Hepatocyte (in vitro differentiated cells): ENCODE measurements around the gene NEUROD2. TPM values are rescaled to one million over a fixed set of nuclear protein-coding genes. Genes with fewer than 3 reads are reported as not detected.
A peak's percentile ranks its signal among the peaks of the same experiment; 100 is the strongest.

Experiments used
- DNase-seq: peaks from one replicate; pipeline ENCODE4 v3.0.0-alpha.2; 2016; ENCODE audit warnings: low spot score
- H2AFZ ChIP-seq: fragments of 200-600 bp; sonication (generic); 2 replicates; pipeline ENCODE4 v1.6.0; 2016; ENCODE audit warnings: antibody characterized with exemption, mild to moderate bottlenecking
- H3K27ac ChIP-seq: fragments of 200-600 bp; sonication (generic); 2 replicates; pipeline ENCODE4 v1.5.1; 2016; ENCODE audit warnings: mild to moderate bottlenecking
- H3K27me3 ChIP-seq: fragments of 200-600 bp; sonication (generic); 2 replicates; pipeline ENCODE4 v1.6.1; 2016
- H3K36me3 ChIP-seq: fragments of 200-600 bp; sonication (generic); replicated peaks from 2 replicates; pipeline ENCODE4 v1.5.1; 2016; ENCODE audit warnings: low read depth; ENCODE audit not compliant: insufficient read depth
- H3K4me1 ChIP-seq: fragments of 200-600 bp; sonication (generic); 2 replicates; pipeline ENCODE4 v1.5.1; 2016; ENCODE audit warnings: mild to moderate bottlenecking, moderate library complexity; ENCODE audit not compliant: insufficient read depth
- H3K4me2 ChIP-seq: fragments of 200-600 bp; sonication (generic); 2 replicates; pipeline ENCODE4 v1.6.0; 2016
- H3K4me3 ChIP-seq: fragments of 200-600 bp; sonication (generic); 2 replicates; pipeline ENCODE4 v1.5.1; 2016; ENCODE audit warnings: mild to moderate bottlenecking
- H3K79me2 ChIP-seq: fragments of 200-600 bp; sonication (generic); 2 replicates; pipeline ENCODE4 v1.6.0; 2017; ENCODE audit warnings: mild to moderate bottlenecking
- H3K9me2 ChIP-seq: fragments of 200-600 bp; sonication (generic); replicated peaks from 2 replicates; pipeline ENCODE4 v1.6.0; 2017; ENCODE audit warnings: mild to moderate bottlenecking; ENCODE audit not compliant: insufficient read depth
- H3K9me3 ChIP-seq: fragments of 200-600 bp; sonication (generic); 2 replicates; pipeline ENCODE4 v1.5.1; 2016; ENCODE audit warnings: low read depth, mild to moderate bottlenecking
- H4K20me1 ChIP-seq: fragments of 200-600 bp; sonication (generic); 2 replicates; pipeline ENCODE4 v1.6.0; 2016; ENCODE audit warnings: mild to moderate bottlenecking; ENCODE audit not compliant: insufficient read depth, poor library complexity, severe bottlenecking
- EZH2 ChIP-seq: fragments of 200-600 bp; sonication (generic); IDR thresholded peaks from 2 replicates; pipeline ENCODE4 v1.6.1; 2016; ENCODE audit warnings: antibody characterized with exemption, mild to moderate bottlenecking, borderline replicate concordance
- EZH2phosphoT487 ChIP-seq: fragments of 200-600 bp; sonication (generic); IDR thresholded peaks from one replicate; pipeline ENCODE4 v1.6.1; 2018; ENCODE audit warnings: antibody characterized with exemption, mild to moderate bottlenecking, low read depth, moderate library complexity; ENCODE audit not compliant: unreplicated experiment, severe bottlenecking
- WGBS: methylation state at CpG from one replicate; pipeline ENCODE4 v1.1.6; 2016; ENCODE audit warnings: low lambda C conversion rate; ENCODE audit errors: missing lambda C conversion rate; 5-methylcytosine and 5-hydroxymethylcytosine counted together
- polyA plus RNA-seq: library from polyadenylated mRNA; unstranded; fragments of >200 nt; fragmentation: Nextera tagmentation; extraction: Ambion mirVana; gene quantifications from 2 replicates; pipeline ENCODE4 v1.2.1, GENCODE V29; 2016
- total RNA-seq: library from RNA; depleted of rRNA; stranded (reverse); fragments of >200 nt; gene quantifications from 2 replicates; pipeline ENCODE4 v1.2.3, GENCODE V29; 2014
- TF ChIP-seq, protein P1 (sequence below): fragments of 200-600 bp; sonication (generic); IDR thresholded peaks from 2 replicates; pipeline ENCODE4 v1.5.1; 2016; ENCODE audit warnings: antibody characterized with exemption, mild to moderate bottlenecking; ENCODE audit not compliant: poor library complexity

NEUROD2 gene
- total and polyA plus RNA-seq, 2 experiments from 2014 or later = not detected

DNA sequence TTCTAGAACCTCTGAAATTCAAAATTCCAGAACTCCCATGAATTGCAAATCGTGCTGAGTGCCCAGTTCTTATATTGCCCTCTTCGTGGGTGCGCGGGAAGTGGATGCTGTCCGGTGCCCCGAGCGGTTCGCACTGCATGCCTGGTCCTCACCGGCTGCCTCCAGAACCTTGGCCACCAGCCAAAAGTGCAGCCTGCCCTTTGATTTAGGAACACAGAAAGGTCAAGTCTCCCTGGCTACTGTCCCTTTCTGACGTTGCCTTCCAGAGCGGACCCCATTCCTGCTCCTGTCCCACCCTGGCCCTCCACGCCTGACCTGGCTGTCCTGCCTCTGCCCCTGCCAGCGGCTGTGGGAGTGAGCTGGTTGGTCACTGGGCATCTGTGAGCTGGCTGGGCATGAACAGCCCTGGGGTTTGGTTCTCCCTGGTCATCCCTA lies 9.7 kb downstream of the NEUROD2 start:
- Histone ChIP-seq H3K27ac (no peak overlapping the region), H3K4me2 (peak overlapping the region; percentile 51), H3K9me3 (no peaks in the 10 kb centered on the region), H3K9me2 (no peaks in the 10 kb centered on the region), H3K4me3 (no peak overlapping the region), H3K36me3 (no peaks in the 10 kb centered on the region), H3K27me3 (peaks cover 100% of the 10 kb centered on the region), H4K20me1 (no peaks in the 10 kb centered on the region), H3K4me1 (no peaks in the 10 kb centered on the region), H2AFZ (no peak overlapping the region), H3K79me2 (no peaks in the 10 kb centered on the region)
- WGBS = 14% methylated on average over 13 of the region's 13 CpGs
- DNase-seq = no peak
- TF ChIP-seq, protein P1, sequence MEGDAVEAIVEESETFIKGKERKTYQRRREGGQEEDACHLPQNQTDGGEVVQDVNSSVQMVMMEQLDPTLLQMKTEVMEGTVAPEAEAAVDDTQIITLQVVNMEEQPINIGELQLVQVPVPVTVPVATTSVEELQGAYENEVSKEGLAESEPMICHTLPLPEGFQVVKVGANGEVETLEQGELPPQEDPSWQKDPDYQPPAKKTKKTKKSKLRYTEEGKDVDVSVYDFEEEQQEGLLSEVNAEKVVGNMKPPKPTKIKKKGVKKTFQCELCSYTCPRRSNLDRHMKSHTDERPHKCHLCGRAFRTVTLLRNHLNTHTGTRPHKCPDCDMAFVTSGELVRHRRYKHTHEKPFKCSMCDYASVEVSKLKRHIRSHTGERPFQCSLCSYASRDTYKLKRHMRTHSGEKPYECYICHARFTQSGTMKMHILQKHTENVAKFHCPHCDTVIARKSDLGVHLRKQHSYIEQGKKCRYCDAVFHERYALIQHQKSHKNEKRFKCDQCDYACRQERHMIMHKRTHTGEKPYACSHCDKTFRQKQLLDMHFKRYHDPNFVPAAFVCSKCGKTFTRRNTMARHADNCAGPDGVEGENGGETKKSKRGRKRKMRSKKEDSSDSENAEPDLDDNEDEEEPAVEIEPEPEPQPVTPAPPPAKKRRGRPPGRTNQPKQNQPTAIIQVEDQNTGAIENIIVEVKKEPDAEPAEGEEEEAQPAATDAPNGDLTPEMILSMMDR = no peak
- TF ChIP-seq EZH2 (peak; percentile 20), EZH2phosphoT487 (no peak)

DNA sequence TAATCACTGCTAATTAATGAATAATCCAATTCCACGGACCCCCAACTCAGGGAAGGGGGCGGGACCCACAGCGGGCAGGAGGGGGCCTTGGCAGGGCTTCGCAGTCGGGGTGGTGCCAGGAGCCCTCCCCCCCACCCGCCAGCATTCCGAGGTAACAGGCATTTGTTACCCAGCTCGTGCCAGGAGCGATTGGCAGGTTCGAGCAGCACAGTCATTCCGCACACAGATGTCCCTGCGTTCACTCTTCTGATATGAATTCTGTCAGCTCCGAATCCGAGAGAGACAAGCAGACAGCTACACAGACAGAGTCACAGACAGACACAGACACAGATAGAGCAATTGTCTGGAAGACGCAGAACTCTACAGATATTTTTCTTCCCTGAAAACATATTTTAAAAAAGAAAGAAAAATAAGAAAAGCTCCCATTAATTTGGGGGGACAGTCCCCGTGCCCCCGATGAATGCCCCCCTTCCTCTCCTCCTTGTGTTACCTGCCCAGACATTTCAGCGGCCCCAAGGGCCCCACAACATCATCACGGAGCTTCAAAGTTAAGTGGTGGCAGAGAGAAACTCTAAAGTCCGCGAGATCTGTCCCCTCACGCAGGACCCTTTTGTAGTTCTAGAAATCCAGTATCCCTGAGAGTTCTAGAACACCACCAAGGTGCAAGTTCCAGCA lies 10.2 kb downstream of the NEUROD2 start:
- Histone ChIP-seq H3K4me1 (no peaks in the 10 kb centered on the region), H3K4me2 (no peak overlapping the region), H2AFZ (no peak overlapping the region), H3K36me3 (no peaks in the 10 kb centered on the region), H3K9me3 (no peaks in the 10 kb centered on the region), H4K20me1 (no peaks in the 10 kb centered on the region), H3K9me2 (no peaks in the 10 kb centered on the region), H3K4me3 (no peak overlapping the region), H3K27ac (no peak overlapping the region), H3K79me2 (no peaks in the 10 kb centered on the region), H3K27me3 (peaks cover 96% of the 10 kb centered on the region)
- 24% methylated on average over 17 of the region's 22 CpGs for WGBS
- TF ChIP-seq, protein P1 = no peak
- DNase-seq = no peak

DNA sequence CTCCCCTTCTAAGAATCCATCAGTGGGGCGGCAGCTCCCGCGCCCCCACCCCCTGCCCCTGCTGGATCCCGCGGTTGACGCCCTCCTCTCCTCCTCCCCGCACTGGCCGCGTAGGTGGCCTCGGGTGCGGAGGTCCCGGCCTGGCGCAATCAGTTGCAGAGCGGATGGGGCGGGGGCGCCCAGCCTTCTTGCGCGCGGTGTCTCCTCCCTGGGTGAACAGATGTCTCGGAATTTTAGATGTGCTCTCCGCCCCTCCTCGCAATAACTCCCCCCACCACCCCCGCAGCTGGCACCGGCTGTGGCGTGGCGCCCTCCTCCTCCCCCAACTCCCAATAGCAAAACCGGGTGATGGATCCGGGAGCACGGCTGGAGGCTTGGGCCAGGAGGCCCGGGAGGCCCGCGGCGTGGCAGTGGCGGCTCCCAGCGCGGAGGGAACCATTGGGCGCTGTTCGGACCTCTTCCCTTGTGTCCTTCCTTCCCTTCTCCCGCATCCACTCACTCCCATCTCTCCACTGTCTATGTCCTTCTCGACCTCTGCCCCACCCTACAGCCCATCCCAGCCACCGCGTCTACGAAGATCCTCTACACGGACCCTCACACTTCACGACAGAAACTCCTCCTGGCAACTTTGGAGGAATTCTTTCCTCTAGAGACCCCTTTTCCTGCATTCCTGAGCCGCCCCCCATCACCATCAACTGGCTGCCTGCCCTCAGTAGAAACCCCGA lies 11.0 kb downstream of the NEUROD2 start:
- DNase-seq = no peak
- no peaks in the 10 kb centered on the region for H3K9me3 ChIP-seq
- no peaks in the 10 kb centered on the region for H3K36me3 ChIP-seq
- 4% methylated on average over 33 of the region's 47 CpGs for WGBS
- no peak overlapping the region for H3K4me3 ChIP-seq
- H3K9me2 ChIP-seq = no peaks in the 10 kb centered on the region
- TF ChIP-seq EZH2 = peak; percentile 79
- peak; percentile 71 for TF ChIP-seq EZH2phosphoT487
- TF ChIP-seq, protein P1 = no peak
- H3K79me2 ChIP-seq = no peaks in the 10 kb centered on the region
- peaks cover 94% of the 10 kb centered on the region for H3K27me3 ChIP-seq
- H3K27ac ChIP-seq = no peak overlapping the region
- H3K4me2 ChIP-seq = no peak overlapping the region
- H2AFZ ChIP-seq = no peak overlapping the region
- H4K20me1 ChIP-seq = no peaks in the 10 kb centered on the region
- H3K4me1 ChIP-seq = no peaks in the 10 kb centered on the region
